ENCODE measurements around the gene CTNNBIP1.

DNA sequence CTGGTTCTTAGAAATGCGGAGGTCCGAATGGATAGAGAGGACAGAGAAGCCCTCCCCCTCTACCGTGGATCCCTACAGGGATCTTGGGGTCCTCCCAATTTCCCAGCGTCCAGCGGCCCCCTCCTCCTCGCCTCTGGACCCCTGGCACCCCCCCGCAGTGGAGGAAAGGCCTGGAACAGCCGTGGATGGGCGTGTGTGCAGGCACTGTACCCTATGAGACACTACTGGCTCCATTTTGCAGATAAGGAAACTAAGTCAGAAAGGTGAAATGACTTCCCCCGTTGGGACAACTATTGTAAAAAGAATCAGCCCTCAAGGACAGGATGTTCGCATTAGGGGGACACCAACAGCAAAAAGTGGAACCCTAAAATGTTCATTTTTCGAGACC is 85.4 kb downstream of the CTNNBIP1 start:
- TF ChIP-seq POLR2AphosphoS5 (IDR thresholded peaks at IDR 0.05; ENCODE audit: low read depth, low read length): no peak
- no peak for TF ChIP-seq POLR2A (IDR thresholded peaks at IDR 0.05; ENCODE audit: low read depth, low read length)
